22Rv1 (cell line): ENCODE results near the gene PPP1R13B.

Experiments used
- CTCF ChIP-seq: fragments of 450-650 bp; IDR thresholded peaks from 2 replicates; pipeline ENCODE4 v1.5.1; 2017; ENCODE audit warnings: mild to moderate bottlenecking
- ZFX ChIP-seq: fragments of 450-650 bp; IDR thresholded peaks from 2 replicates; pipeline ENCODE4 v1.6.1; 2017; ENCODE audit warnings: antibody characterized with exemption, borderline replicate concordance

- TF ChIP-seq CTCF (no peak), ZFX (no peak)
Observed at GRCh38 chr14:103749860-103750259, 97.5 kb downstream of the PPP1R13B start.
